ENCODE measurements around the gene RASGRF1.

Gene RASGRF1

DNA sequence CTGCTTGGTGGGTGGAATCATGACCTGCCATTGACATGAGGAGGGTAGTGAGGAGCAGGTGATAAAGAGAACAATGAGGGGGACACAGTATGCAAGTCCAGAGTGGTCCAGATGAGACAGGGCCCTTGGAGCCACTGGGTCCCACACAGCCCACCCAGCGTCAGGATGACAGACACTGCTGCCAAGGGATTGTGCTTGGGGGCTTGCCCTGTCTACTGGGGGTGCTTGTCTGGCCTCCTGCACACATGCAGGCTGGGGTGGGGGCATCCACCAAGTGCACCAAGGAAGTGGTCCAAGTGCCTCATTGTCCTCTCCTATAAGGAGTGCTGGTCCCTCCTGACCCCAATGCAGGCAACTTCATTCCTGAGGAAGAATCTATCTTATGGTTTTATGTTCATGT, 106.5 kb downstream of the RASGRF1 start:
- no peak for ATAC-seq
- TF ChIP-seq, protein P1, sequence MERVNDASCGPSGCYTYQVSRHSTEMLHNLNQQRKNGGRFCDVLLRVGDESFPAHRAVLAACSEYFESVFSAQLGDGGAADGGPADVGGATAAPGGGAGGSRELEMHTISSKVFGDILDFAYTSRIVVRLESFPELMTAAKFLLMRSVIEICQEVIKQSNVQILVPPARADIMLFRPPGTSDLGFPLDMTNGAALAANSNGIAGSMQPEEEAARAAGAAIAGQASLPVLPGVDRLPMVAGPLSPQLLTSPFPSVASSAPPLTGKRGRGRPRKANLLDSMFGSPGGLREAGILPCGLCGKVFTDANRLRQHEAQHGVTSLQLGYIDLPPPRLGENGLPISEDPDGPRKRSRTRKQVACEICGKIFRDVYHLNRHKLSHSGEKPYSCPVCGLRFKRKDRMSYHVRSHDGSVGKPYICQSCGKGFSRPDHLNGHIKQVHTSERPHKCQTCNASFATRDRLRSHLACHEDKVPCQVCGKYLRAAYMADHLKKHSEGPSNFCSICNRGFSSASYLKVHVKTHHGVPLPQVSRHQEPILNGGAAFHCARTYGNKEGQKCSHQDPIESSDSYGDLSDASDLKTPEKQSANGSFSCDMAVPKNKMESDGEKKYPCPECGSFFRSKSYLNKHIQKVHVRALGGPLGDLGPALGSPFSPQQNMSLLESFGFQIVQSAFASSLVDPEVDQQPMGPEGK (CRISPR knock-in tag; IDR thresholded peaks at IDR 0.05; ENCODE audit: borderline replicate concordance), result no peak
- TF ChIP-seq RARB (CRISPR knock-in tag; IDR thresholded peaks at IDR 0.05), result no peak
- no peak for TF ChIP-seq TCF4 (CRISPR knock-in tag; IDR thresholded peaks at IDR 0.05; ENCODE audit: borderline replicate concordance)
- TF ChIP-seq PPARA (CRISPR knock-in tag; IDR thresholded peaks at IDR 0.05; ENCODE audit: borderline replicate concordance), result no peak
- no peak for TF ChIP-seq SNAI2 (CRISPR knock-in tag; IDR thresholded peaks at IDR 0.05)
- TF ChIP-seq, protein P2, sequence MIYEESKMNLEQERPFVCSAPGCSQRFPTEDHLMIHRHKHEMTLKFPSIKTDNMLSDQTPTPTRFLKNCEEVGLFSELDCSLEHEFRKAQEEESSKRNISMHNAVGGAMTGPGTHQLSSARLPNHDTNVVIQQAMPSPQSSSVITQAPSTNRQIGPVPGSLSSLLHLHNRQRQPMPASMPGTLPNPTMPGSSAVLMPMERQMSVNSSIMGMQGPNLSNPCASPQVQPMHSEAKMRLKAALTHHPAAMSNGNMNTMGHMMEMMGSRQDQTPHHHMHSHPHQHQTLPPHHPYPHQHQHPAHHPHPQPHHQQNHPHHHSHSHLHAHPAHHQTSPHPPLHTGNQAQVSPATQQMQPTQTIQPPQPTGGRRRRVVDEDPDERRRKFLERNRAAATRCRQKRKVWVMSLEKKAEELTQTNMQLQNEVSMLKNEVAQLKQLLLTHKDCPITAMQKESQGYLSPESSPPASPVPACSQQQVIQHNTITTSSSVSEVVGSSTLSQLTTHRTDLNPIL (CRISPR knock-in tag; IDR thresholded peaks at IDR 0.05; ENCODE audit: low read depth), result no peak
- TF ChIP-seq ZNF8 (CRISPR knock-in tag; IDR thresholded peaks at IDR 0.05), result no peak
- TF ChIP-seq ZFP3 (CRISPR knock-in tag; IDR thresholded peaks at IDR 0.05), result no peak
- TF ChIP-seq ZFP30 (CRISPR knock-in tag; IDR thresholded peaks at IDR 0.05), result no peak
- TF ChIP-seq, protein P3, sequence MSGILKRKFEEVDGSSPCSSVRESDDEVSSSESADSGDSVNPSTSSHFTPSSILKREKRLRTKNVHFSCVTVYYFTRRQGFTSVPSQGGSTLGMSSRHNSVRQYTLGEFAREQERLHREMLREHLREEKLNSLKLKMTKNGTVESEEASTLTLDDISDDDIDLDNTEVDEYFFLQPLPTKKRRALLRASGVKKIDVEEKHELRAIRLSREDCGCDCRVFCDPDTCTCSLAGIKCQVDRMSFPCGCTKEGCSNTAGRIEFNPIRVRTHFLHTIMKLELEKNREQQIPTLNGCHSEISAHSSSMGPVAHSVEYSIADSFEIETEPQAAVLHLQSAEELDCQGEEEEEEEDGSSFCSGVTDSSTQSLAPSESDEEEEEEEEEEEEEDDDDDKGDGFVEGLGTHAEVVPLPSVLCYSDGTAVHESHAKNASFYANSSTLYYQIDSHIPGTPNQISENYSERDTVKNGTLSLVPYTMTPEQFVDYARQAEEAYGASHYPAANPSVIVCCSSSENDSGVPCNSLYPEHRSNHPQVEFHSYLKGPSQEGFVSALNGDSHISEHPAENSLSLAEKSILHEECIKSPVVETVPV (CRISPR knock-in tag; IDR thresholded peaks at IDR 0.05), result no peak
- TF ChIP-seq ZC3H10 (CRISPR knock-in tag; IDR thresholded peaks at IDR 0.05), result no peak
- TF ChIP-seq ZNF70 (CRISPR knock-in tag; IDR thresholded peaks at IDR 0.05), result no peak
- TF ChIP-seq GLIS3 (CRISPR knock-in tag; IDR thresholded peaks at IDR 0.05), result no peak
- no peak for TF ChIP-seq TOX (CRISPR knock-in tag; IDR thresholded peaks at IDR 0.05; ENCODE audit: borderline replicate concordance)
- TF ChIP-seq OSR1 (CRISPR knock-in tag; IDR thresholded peaks at IDR 0.05), result no peak
- TF ChIP-seq ZNF565 (CRISPR knock-in tag; conservative IDR thresholded peaks at IDR 0.05; ENCODE audit: low read depth), result no peak
- TF ChIP-seq, protein P4, sequence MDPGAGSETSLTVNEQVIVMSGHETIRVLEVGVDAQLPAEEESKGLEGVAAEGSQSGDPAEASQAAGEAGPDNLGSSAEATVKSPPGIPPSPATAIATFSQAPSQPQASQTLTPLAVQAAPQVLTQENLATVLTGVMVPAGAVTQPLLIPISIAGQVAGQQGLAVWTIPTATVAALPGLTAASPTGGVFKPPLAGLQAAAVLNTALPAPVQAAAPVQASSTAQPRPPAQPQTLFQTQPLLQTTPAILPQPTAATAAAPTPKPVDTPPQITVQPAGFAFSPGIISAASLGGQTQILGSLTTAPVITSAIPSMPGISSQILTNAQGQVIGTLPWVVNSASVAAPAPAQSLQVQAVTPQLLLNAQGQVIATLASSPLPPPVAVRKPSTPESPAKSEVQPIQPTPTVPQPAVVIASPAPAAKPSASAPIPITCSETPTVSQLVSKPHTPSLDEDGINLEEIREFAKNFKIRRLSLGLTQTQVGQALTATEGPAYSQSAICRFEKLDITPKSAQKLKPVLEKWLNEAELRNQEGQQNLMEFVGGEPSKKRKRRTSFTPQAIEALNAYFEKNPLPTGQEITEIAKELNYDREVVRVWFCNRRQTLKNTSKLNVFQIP (CRISPR knock-in tag; IDR thresholded peaks at IDR 0.05; ENCODE audit: borderline replicate concordance, low read depth), result no peak
- TF ChIP-seq ARNTL (CRISPR knock-in tag; IDR thresholded peaks at IDR 0.05; ENCODE audit: borderline replicate concordance, low read depth), result no peak
- no peak for TF ChIP-seq CSDC2 (CRISPR knock-in tag; IDR thresholded peaks at IDR 0.05)

DNA sequence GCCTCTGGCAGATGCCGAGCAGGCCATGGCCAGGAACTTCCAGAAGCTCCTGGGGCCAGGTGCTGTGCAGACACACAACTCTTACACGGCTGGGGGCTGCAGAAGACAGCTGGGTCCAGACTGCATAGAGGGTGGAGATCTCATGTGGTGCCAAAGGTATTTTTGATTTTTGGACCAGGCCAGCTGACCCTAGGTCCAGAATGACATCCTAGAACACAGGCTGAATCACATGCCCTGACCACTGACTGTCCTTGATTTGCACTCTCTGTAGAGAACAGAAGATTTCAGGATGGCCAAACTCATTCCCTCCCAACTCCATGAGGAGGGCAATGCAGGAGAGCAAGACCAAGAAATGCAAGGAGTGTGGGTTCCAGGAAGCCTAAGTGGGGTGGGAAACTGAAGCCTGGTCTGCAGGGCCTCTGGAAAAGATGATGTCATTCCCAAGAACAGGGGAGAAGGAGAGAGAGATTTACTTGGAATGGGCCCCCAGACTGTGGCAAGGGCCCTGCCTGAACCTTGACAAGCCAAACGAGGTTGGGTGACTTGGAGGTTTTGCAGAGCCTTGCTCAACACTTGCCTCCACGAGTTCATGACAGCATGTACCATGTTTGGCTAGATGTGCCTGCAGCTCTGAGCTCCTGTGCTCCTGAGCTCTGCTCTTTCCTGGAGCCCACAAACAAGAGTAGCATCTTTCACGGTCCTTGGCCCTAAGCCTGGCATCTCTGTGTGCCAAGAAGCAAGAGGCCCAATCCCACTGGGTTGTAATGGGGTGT, 107.2 kb downstream of the RASGRF1 start:
- TF ChIP-seq, protein P1 (CRISPR knock-in tag; IDR thresholded peaks at IDR 0.05; ENCODE audit: borderline replicate concordance), result no peak
- TF ChIP-seq ZNF565 (CRISPR knock-in tag; conservative IDR thresholded peaks at IDR 0.05; ENCODE audit: low read depth) (no peak), ZFP3 (CRISPR knock-in tag; IDR thresholded peaks at IDR 0.05) (no peak), ZNF70 (CRISPR knock-in tag; IDR thresholded peaks at IDR 0.05) (no peak), ZFP30 (CRISPR knock-in tag; IDR thresholded peaks at IDR 0.05) (no peak), PPARA (CRISPR knock-in tag; IDR thresholded peaks at IDR 0.05; ENCODE audit: borderline replicate concordance) (no peak), ESRRG (CRISPR knock-in tag; IDR thresholded peaks at IDR 0.05) (no peak)
- TF ChIP-seq, protein P3 (CRISPR knock-in tag; IDR thresholded peaks at IDR 0.05), result no peak

More for the DNA sequence above, 107.2 kb downstream of the RASGRF1 start:
- ATAC-seq, result no peak

Measured in SK-N-SH treated with all-trans-retinoic acid at 6 μM for 48 hours (cell line).